ENCODE data around the gene UROD. TPM values are rescaled to one million over a fixed set of nuclear protein-coding genes. Genes with fewer than 3 reads are reported as not detected.

UROD gene
- total RNA-seq: 115 and 118 TPM in 2 replicates

DNA sequence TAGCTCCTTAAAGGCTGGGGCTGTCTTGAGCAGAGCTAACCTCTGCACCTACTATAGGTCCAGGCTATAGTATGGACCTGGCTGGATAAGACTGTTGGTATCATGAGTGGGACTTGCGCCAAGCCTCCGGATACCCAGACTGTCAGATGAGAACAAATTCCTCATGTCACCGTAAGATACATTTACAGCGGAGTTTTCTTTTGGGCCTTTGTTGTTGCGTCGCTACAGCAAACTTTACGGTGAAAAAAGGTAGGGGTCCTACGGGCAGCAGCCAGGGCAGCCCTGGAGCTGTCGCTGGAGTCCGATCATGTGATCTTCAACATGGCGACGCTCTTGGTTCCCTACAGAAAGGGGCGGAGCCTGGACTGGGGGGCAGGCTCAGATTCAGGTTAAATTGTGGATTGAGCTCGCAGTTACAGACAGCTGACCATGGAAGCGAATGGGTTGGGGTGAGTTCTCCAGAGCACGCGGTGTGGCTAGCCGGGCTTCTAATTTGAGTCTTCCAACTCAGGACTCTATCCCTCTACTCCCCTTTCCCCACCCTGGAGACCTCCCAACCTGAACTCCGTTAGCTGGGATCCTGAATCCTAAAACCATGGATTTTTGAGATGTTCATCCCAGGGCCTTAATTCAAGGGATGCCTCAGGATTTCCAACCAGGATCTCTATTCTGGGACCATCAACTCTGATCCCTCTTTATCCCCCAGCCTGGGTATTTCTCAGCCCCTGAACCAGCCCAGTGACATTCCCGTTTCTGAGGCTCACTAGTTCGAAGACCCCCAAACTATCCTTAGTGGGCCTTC lies at the start of gene UROD:
UROD (plus strand) TSS at position 418 of the 802 bp plus-strand sequence; CDS start at position 430, 12 bp downstream.

DNA sequence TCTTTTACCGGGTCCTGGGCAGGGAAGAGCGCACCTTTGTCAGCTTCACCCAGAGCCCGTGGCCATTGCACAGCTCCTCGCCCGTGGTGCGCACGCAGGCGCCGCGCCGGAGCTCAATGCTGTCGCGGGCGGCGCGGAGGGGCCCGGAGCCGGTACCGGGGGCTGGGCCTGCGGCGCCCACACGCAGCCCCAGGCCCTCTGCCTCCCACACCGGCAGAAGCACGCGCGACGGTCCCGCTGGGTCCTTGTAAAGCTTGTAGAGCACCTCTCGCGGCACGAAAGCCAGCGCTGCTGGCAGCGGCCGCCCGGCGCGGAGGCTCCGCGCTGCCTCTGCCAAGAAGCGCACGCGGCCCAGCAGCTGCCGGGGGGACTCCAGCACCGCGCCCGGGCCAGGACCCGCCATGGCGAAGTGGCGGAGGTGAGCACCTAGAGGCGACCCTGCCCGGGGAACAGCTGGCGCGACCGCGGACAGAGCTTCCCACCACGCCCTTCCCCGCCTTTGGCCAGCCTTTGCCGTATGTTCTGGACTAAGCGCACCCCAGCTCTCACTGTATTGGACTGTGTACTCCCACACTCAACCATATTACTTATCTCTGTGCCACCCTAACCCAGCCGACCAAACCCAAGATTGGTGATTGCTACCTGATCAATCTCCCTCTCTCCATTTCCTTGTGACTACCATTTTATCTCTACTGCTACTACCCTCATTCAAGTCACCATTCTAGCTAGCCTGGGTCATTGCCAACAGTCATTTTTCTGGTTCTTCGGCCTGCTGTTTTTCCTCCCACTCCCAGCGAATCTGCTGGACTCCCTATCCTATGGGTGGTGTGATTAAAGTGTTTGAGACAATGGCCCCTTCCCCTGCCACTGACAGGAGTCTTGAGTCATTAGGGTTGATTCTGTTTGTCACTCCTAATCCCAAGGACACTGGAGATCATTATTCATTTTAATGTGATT lies 921 bp upstream of the UROD start, which contains the start of gene HECTD3:
HECTD3 (minus strand) TSS at position 470 of the 957 bp plus-strand sequence; CDS start at position 403, 67 bp downstream.

Other genes with a start within 250 kb of the UROD start
- 817 and 920 TPM in 2 replicates for gene RPS8, start 236.7 kb upstream of the UROD start, total RNA-seq
- gene BEST4, start 224.1 kb upstream of the UROD start, total RNA-seq: 0.07 and 0.20 TPM in 2 replicates
- 21.8 and 72.0 TPM in 2 replicates for gene PLK3, start 211.9 kb upstream of the UROD start, total RNA-seq
- 0.17 TPM in 1 of 2 replicates, not detected in the other for gene DYNLT4, start 204.9 kb upstream of the UROD start, total RNA-seq
- gene BTBD19, start 203.7 kb upstream of the UROD start, total RNA-seq: 10.7 and 18.0 TPM in 2 replicates
- 0.26 and 0.33 TPM in 2 replicates for gene PTCH2, start 169.0 kb upstream of the UROD start, total RNA-seq
- 25.4 and 26.9 TPM in 2 replicates for gene EIF2B3, start 25.7 kb upstream of the UROD start, total RNA-seq
- 26.0 and 28.0 TPM in 2 replicates for gene HECTD3, start 930 bp upstream of the UROD start, total RNA-seq
- gene ZSWIM5, start 194.4 kb downstream of the UROD start, total RNA-seq: 0.99 and 2.0 TPM in 2 replicates

Measured in smooth muscle cell of the pulmonary artery (primary cell).